ENCODE measurements around the gene ABCB8. TPM values are rescaled to one million over a fixed set of nuclear protein-coding genes. Genes with fewer than 3 reads are reported as not detected.
A peak's percentile ranks its signal among the peaks of the same experiment; 100 is the strongest.

The ABCB8 gene
- total RNA-seq, 1 donor from 2014 or later, result 36.2 TPM

- Mint-ChIP-seq H3K36me3 (ENCODE audit: insufficient read depth) (no peaks in the 10 kb centered on the region), H3K4me3 (ENCODE audit: low read depth) (peak overlapping the region; percentile 71), H3K27me3 (no peaks in the 10 kb centered on the region), H3K27ac (peak overlapping the region; percentile 97), H3K4me1 (ENCODE audit: low read depth) (peaks cover 26% of the 10 kb centered on the region), H3K9me3 (ENCODE audit: low read depth) (no peaks in the 10 kb centered on the region)
- no peak for TF ChIP-seq CTCF (IDR thresholded peaks at IDR 0.05; ENCODE audit: unreplicated experiment)
- DNase-seq (ENCODE audit: low spot score, unreplicated experiment), result no peak
These were observed 60.8 kb downstream of the ABCB8 start for GRCh38 chr7:151088856-151089699.

DNA sequence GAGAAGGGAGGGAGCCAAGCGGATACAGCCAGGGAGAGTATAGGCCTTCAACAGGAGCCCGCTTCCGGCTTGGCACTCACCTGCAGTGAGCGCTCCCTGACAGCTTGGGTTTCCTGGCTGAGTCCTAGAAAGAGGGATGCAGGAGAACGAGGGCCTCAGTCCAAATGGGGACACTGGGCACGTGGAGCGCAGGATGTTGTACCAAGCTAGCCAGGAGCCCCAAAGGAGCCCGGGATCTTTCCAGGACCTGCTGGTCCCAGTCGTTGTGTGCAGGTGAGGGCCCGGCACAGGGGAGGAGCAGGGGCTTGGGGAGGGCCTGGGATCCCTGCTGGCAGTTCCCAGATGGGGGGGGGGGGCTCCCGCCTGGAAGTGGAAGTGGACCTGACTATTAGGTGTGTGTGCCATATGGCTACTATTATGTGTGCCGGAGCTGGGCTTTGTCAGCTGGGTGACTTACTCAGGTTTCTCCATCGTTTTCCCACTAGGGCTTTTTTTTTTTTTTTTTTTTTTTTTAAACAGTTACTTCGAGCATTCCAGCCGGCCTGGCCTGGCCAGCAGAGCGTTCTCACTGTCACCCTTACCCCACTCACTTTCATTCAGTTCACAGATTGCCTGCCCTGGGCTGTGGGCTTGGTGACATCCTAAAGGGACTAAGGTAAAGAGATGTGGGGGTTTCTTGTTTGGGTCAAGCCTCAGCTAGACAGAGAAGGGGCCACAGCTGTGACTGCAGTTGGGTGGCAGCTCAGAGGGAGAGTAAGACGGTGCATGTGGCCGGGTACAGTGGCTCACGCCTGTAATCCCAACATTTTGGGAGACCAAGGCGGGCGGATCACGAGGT lies 61.9 kb downstream of the ABCB8 start:
- H3K27me3 Mint-ChIP-seq, result no peaks in the 10 kb centered on the region
- peak overlapping the region; percentile 97 for H3K27ac Mint-ChIP-seq
- no peak for DNase-seq (ENCODE audit: low spot score, unreplicated experiment)
- no peak for TF ChIP-seq CTCF (IDR thresholded peaks at IDR 0.05; ENCODE audit: unreplicated experiment)
- peaks cover 26% of the 10 kb centered on the region for H3K4me1 Mint-ChIP-seq (ENCODE audit: low read depth)
- no peaks in the 10 kb centered on the region for H3K36me3 Mint-ChIP-seq (ENCODE audit: insufficient read depth)
- H3K4me3 Mint-ChIP-seq (ENCODE audit: low read depth), result no peak overlapping the region
- no peaks in the 10 kb centered on the region for H3K9me3 Mint-ChIP-seq (ENCODE audit: low read depth)

DNA sequence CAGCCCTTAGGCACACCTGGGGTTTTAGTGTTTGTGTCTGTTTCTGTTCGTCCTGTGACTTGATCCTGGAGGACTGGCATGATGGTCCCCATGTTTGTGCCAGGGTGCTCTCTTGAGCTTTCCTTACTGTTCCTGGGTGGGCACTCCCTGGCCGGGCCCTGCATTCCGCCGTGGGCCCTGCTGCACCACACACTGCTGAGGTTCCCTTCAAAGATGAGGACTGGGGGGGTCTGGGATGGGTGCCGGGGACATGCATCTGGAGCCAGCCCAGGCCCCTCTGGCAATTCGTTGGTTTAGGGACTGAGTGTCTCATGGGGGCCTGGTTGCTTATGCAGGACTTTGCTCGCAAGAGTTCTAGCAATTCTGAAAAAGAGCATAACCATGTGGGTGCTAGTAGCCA lies 62.8 kb downstream of the ABCB8 start:
- H3K4me3 Mint-ChIP-seq (ENCODE audit: low read depth), result no peak overlapping the region
- H3K27me3 Mint-ChIP-seq, result no peaks in the 10 kb centered on the region
- H3K27ac Mint-ChIP-seq, result peak overlapping the region; percentile 31
- no peaks in the 10 kb centered on the region for H3K9me3 Mint-ChIP-seq (ENCODE audit: low read depth)
- H3K4me1 Mint-ChIP-seq (ENCODE audit: low read depth), result peaks cover 18% of the 10 kb centered on the region
- no peak for DNase-seq (ENCODE audit: low spot score, unreplicated experiment)
- no peaks in the 10 kb centered on the region for H3K36me3 Mint-ChIP-seq (ENCODE audit: insufficient read depth)
- TF ChIP-seq CTCF (IDR thresholded peaks at IDR 0.05; ENCODE audit: unreplicated experiment), result no peak

GRCh38 chr7:151091431-151091830 lies 63.2 kb downstream of the ABCB8 start:
- no peaks in the 10 kb centered on the region for H3K36me3 Mint-ChIP-seq (ENCODE audit: insufficient read depth)
- peaks cover 18% of the 10 kb centered on the region for H3K4me1 Mint-ChIP-seq (ENCODE audit: low read depth)
- H3K27ac Mint-ChIP-seq, result peak overlapping the region; percentile 31
- no peak overlapping the region for H3K4me3 Mint-ChIP-seq (ENCODE audit: low read depth)
- H3K9me3 Mint-ChIP-seq (ENCODE audit: low read depth), result no peaks in the 10 kb centered on the region
- DNase-seq (ENCODE audit: low spot score, unreplicated experiment), result no peak
- no peaks in the 10 kb centered on the region for H3K27me3 Mint-ChIP-seq
- TF ChIP-seq CTCF (IDR thresholded peaks at IDR 0.05; ENCODE audit: unreplicated experiment), result peak; percentile 64

GRCh38 chr7:151091988-151092387 lies 63.7 kb downstream of the ABCB8 start:
- DNase-seq (ENCODE audit: low spot score, unreplicated experiment), result no peak
- Mint-ChIP-seq H3K27me3 (no peaks in the 10 kb centered on the region), H3K4me1 (ENCODE audit: low read depth) (peaks cover 18% of the 10 kb centered on the region), H3K27ac (no peak overlapping the region), H3K36me3 (ENCODE audit: insufficient read depth) (no peaks in the 10 kb centered on the region), H3K9me3 (ENCODE audit: low read depth) (no peaks in the 10 kb centered on the region), H3K4me3 (ENCODE audit: low read depth) (no peak overlapping the region)
- TF ChIP-seq CTCF (IDR thresholded peaks at IDR 0.05; ENCODE audit: unreplicated experiment), result no peak
